Ishikawa (cell line): ENCODE measurements around the gene WWOX.

Source experiments
- CEBPB ChIP-seq: IDR thresholded peaks from 2 replicates; pipeline ENCODE4 v1.6.1; 2012
- CREB1 ChIP-seq: IDR thresholded peaks from 2 replicates; pipeline ENCODE4 v1.6.1; 2012; ENCODE audit warnings: low read depth
- EGR1 ChIP-seq: IDR thresholded peaks from 2 replicates; pipeline ENCODE4 v1.6.1; 2012
- EP300 ChIP-seq: IDR thresholded peaks from 2 replicates; pipeline ENCODE4 v1.6.1; 2012; ENCODE audit warnings: borderline replicate concordance
- FOXM1 ChIP-seq: IDR thresholded peaks from 2 replicates; pipeline ENCODE4 v1.6.1; 2012; ENCODE audit warnings: low read depth, borderline replicate concordance
- MAX ChIP-seq: IDR thresholded peaks from 2 replicates; pipeline ENCODE4 v1.6.1; 2012
- NFIC ChIP-seq: IDR thresholded peaks from 2 replicates; pipeline ENCODE4 v1.6.1; 2012
- RAD21 ChIP-seq: IDR thresholded peaks from 2 replicates; pipeline ENCODE4 v1.6.1; 2012; ENCODE audit warnings: low read depth
- REST ChIP-seq: IDR thresholded peaks from 2 replicates; pipeline ENCODE4 v1.6.1; 2012; ENCODE audit warnings: low read depth, mild to moderate bottlenecking
- TAF1 ChIP-seq: IDR thresholded peaks from 2 replicates; pipeline ENCODE4 v1.6.1; 2012; ENCODE audit warnings: low read depth, mild to moderate bottlenecking
- TCF12 ChIP-seq: IDR thresholded peaks from 2 replicates; pipeline ENCODE4 v1.6.1; 2012; ENCODE audit warnings: low read depth
- TEAD4 ChIP-seq: IDR thresholded peaks from 2 replicates; pipeline ENCODE4 v1.6.1; 2012
- USF1 ChIP-seq: IDR thresholded peaks from 2 replicates; pipeline ENCODE4 v1.6.1; 2012
- YY1 ChIP-seq: IDR thresholded peaks from 2 replicates; pipeline ENCODE4 v1.6.1; 2012; ENCODE audit warnings: low read depth
- ZBTB7A ChIP-seq: IDR thresholded peaks from 2 replicates; pipeline ENCODE4 v1.6.1; 2012; ENCODE audit warnings: low read depth

Gene WWOX

GRCh38 chr16:78161023-78161729 is 61.7 kb downstream of the WWOX start:
- TF ChIP-seq CREB1 (no peak), EGR1 (no peak), RAD21 (no peak), MAX (no peak), FOXM1 (no peak), TCF12 (no peak), EP300 (no peak), USF1 (no peak)

DNA sequence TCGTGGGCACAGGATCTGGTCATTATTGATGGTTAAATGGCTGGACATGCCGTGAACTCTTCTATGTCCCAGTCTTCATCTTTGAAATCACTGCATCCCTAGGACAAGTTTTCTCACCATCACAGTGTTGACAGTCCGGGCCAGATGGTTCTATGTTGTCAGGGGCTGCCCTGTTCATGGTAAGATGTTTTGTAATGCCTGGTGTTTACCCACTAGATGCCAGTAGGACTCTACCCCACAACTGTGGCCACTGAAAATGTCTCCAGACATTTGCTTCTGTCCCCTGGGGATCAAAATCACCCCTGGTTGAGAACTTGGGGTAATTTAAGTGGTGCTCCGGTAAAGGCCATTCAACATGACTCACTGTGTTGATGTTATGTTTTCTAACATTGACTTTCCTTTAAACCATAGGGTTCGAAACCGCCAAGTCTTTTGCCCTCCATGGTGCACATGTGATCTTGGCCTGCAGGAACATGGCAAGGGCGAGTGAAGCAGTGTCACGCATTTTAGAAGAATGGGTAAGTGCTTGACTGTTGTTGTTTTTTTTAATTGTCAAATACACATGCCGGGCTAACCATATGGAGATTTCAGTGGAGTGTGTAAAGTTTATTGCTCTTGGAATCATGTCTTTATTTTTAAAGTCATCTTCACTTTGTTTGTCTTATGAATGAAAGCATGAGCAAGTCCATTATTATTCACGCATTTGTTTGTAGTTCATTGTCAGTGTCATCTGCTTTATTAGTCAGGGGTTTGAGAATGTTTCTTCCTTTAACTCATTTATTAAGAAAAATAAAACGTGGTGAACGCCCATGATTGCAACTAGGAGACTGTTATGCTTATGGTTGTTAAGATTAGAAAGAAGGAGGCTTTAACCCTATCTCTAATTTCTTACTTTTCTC is 64.6 kb downstream of the WWOX start:
- no peak for TF ChIP-seq TCF12
- TF ChIP-seq EGR1: no peak
- TF ChIP-seq TAF1: no peak
- no peak for TF ChIP-seq REST
- no peak for TF ChIP-seq ZBTB7A
- TF ChIP-seq NFIC: no peak
- TF ChIP-seq RAD21: no peak
- TF ChIP-seq CEBPB: no peak

GRCh38 chr16:78170494-78170933 is 71.1 kb downstream of the WWOX start:
- TF ChIP-seq USF1 (no peak), RAD21 (no peak), FOXM1 (no peak), EP300 (no peak), NFIC (no peak), CREB1 (no peak), TEAD4 (no peak), ZBTB7A (no peak)

GRCh38 chr16:78175287-78175686 is 75.8 kb downstream of the WWOX start:
- TF ChIP-seq EGR1: no peak
- TF ChIP-seq RAD21: no peak
- no peak for TF ChIP-seq CEBPB
- no peak for TF ChIP-seq TCF12
- no peak for TF ChIP-seq USF1
- no peak for TF ChIP-seq YY1
- no peak for TF ChIP-seq TEAD4
- no peak for TF ChIP-seq EP300
- TF ChIP-seq REST: no peak
- TF ChIP-seq ZBTB7A: no peak

- TF ChIP-seq NFIC: no peak
- no peak for TF ChIP-seq EP300
- TF ChIP-seq RAD21: no peak
- no peak for TF ChIP-seq REST
- no peak for TF ChIP-seq YY1
- no peak for TF ChIP-seq USF1
- no peak for TF ChIP-seq ZBTB7A
- TF ChIP-seq TCF12: no peak
- TF ChIP-seq TAF1: no peak
- no peak for TF ChIP-seq CREB1
- TF ChIP-seq CEBPB: no peak
- TF ChIP-seq EGR1: no peak
- no peak for TF ChIP-seq MAX
- TF ChIP-seq FOXM1: no peak
- TF ChIP-seq TEAD4: no peak
Measured at GRCh38 chr16:78176435-78176834, 77.0 kb downstream of the WWOX start.
